Kasumi-1 (cell line): ENCODE measurements around the gene TRPV6.

ENCODE experiments used
- DNase-seq, 2 experiments: peaks; one replicate each; lab custom pipeline; 2025; lab: John Stamatoyannopoulos, UW

Gene TRPV6

DNA sequence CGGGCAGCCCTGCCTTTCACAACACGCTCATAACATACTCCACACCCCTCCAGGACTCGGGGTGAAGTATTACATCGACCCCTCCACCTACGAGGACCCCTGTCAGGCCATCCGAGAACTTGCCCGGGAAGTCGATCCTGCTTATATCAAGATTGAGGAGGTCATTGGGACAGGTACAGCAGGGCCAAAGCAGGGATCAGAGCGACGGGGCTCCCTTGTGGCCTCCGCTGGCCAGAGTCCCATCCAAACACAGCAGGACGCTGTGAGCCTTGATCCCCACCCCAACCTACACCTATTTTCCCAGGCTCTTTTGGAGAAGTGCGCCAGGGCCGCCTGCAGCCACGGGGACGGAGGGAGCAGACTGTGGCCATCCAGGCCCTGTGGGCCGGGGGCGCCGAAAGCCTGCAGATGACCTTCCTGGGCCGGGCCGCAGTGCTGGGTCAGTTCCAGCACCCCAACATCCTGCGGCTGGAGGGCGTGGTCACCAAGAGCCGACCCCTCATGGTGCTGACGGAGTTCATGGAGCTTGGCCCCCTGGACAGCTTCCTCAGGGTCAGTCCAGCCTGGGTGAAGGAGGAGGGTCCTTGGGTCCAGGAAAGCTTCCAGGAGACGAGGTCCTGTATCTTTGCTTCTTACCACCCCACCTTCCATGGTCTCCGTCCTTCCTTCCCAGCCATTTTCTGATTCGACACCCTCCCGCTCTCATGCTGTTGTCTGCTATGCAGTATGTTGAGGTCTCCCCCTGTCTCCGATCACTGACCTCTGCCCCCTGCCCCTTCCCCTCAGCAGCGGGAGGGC is 17.2 kb downstream of the TRPV6 start:
- no peak for DNase-seq

DNA sequence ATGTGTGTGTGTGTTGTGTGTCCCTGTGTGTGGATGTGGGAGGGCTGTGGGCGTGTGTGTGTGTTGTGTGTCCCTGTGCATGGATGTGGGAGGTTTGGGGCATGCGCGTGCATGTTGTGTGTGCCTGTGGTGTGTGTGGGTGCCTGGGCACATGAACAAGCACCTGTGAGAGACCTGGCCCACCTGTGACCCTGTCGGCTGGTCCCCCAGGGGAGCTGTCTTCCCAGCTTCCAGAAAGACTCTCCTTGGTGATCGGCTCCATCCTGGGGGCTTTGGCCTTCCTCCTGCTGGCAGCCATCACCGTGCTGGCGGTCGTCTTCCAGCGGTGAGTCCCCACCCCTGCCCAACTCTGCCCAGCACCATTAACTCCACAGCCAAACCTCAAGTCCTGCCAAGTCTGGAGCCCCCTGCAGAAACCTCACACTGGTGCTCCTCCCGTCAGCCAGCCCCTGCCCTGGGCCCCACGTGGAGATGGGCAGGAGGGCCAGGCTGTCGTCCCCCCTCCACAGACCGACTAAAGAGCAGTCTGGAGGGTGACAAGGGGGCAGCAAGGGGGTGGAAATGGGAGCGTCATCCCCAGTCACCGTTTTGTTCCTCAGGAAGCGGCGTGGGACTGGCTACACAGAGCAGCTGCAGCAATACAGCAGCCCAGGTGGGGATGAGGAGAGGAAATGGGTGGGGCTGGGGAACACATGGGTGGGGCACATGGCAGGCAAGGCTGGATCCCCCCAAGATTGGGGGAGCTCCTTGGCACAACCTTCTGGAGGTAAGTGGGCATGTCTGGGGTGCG is 18.0 kb downstream of the TRPV6 start:
- no peak for DNase-seq

DNA sequence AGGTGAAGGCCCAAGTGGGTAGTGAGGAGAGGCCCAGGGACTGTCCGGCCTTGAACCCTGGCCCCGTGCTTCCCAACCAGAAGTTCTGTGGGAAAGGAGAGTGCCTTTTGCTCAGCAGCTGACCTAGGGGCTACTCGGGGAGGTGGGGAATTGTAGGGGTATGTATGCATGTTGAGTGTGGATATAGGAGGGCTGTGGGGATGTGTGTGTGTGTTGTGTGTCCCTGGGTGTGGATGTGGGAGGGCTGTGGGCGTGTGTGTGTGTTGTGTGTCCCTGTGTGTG is 18.5 kb downstream of the TRPV6 start:
- DNase-seq = no peak

DNA sequence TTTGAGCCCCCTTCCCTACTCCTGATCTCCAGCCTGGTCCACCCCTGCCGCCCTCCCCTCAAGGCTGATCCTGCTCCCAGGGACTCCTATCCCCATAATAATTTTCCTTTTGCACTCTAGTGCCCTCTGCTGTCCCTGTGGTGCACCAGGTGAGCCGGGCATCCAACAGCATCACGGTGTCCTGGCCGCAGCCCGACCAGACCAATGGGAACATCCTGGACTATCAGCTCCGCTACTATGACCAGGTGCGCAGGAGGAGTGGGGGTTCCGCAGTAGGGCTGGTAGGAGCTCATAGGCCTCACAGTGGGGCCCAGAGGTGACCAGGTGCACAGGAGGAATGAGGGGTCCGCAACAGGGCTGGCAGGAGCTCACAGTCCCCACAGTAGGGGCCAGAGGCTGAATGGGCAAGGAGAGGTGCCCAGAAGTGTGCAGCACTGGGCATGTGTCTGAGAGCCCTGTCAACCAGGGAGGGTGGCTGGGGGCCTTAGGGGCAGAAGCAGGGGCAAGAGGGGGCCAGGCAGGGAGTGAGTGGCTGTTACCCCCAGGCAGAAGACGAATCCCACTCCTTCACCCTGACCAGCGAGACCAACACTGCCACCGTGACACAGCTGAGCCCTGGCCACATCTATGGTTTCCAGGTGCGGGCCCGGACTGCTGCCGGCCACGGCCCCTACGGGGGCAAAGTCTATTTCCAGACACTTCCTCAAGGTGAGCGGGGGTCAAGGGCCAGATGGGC is 19.0 kb downstream of the TRPV6 start:
- DNase-seq = peak; percentile 18 to 25

DNA sequence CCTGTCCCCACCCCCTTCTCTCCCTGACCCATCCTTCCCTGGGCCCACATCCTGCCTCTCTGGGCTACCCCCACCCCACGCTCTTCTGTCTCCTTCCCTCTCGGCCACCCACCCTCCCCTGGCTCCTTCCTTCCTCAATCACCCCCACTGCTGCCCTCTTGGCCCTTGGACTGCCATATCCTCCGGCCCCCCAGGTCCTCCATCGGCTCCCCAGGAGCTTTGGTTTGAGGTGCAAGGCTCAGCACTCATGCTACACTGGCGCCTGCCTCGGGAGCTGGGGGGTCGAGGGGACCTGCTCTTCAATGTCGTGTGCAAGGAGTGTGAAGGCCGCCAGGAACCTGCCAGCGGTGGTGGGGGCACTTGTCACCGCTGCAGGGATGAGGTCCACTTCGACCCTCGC is 19.8 kb downstream of the TRPV6 start:
- no peak for DNase-seq

DNA sequence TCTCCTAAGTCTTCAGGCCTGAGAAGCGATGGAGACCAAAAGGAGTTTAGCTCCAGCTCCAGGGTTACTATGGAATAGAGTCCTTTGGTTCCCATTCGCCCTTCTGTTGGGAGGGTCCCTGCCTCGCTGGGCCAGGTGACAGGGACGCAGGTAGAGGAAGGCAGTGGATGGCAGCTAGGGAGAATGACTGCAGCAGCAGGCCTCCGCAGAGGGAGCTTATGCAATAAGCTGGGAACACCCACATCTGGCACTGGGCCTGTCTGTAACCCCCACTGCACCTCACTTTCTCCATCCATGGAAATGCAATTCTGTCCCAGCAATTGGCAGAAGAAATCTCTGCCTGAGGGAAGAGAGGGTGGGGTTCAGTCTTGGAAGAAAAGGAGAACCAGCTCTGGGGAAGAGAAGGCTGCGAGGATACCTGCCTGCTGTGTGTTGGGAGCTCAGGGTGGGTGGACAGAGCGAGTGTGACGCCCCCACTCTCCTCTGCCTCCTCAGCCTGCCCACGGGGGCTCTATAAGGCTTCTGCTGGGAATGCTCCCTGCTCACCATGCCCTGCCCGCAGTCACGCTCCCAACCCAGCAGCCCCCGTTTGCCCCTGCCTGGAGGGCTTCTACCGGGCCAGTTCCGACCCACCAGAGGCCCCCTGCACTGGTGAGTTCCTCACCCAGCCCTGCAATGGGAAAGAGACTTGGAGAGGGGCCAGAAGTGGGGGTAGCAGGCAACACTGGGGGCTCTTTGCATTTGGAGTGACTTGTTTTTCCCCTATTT is 20.4 kb downstream of the TRPV6 start:
- no peak for DNase-seq

DNA sequence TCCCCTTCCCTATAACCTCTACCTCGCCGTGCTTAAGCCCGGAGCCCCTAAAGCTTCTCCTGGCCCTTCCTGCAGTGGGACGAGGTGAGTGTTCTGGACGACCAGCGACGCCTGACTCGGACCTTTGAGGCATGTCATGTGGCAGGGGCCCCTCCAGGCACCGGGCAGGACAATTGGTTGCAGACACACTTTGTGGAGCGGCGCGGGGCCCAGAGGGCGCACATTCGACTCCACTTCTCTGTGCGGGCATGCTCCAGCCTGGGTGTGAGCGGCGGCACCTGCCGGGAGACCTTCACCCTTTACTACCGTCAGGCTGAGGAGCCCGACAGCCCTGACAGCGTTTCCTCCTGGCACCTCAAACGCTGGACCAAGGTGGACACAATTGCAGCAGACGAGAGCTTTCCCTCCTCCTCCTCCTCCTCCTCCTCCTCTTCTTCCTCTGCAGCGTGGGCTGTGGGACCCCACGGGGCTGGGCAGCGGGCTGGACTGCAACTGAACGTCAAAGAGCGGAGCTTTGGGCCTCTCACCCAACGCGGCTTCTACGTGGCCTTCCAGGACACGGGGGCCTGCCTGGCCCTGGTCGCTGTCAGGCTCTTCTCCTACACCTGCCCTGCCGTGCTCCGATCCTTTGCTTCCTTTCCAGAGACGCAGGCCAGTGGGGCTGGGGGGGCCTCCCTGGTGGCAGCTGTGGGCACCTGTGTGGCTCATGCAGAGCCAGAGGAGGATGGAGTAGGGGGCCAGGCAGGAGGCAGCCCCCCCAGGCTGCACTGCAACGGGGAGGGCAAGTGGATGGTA is 21.5 kb downstream of the TRPV6 start:
- DNase-seq = no peak

DNA sequence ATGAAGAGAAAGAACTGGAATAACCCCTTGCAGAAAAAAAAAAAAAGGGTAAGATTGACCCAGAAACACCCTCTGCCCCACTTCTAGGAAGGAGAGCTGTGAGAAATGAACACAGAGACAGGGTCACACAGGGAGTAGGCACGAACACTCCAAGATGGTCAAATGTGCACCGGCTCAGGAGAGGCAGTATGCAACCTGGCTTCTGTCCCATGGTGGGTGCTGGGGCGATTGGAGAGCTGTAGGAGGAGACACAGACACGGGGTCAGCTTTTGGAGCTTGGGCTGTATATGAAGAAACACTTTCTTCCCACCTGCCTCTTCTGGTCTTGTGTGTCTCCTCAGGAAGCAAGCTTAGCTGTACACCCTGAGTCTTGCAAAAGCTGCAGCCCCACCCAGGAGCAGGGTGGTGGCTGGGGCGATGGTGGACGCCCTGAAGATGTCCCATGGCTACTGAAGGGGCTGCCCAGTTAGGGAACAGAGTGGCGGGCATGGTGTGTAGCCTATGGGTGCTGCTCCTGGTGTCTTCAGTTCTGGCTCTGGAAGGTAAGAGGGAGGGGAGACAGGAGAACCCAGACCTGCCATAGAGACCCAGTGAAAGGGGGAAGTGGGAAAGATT is 22.7 kb downstream of the TRPV6 start:
- DNase-seq = no peak

DNA sequence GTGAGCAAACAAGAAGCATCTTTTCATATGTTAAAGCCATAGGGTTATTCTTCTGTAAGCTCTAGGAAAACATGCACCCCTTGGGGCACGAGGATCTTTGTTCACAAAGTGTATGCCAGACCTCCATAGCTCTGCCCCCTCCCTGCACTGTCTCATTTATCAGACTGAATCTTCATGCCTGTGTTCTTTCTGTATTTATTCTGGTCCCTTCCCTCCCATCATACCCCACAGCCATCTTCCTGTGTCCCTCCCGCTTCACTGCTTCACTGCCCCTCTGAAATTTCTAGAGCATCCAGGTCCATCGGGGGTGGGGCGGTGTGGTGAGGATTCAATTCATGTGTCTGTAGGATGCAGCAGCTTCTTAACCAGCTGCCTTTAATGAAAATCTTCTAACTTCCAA is 23.2 kb downstream of the TRPV6 start:
- no peak for DNase-seq

DNA sequence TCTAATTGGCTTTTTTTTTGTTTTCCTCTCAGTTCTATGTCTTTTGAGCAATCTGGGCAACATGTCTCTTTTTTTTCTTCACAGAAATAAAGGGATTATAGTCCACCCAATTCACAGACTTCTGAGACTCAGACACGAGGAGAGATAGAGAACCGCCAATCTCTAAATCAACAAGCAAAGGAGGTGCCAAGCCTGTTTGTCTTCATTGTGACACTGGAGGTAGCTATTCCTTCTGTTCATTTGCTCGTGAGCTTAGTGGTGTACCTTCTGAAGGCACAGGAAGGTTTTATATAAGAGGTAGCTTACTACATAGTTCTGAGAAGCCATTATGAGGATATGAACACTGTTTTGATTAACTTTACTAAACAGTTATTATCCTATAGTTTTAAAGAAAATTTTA is 24.6 kb downstream of the TRPV6 start:
- no peak for DNase-seq

DNA sequence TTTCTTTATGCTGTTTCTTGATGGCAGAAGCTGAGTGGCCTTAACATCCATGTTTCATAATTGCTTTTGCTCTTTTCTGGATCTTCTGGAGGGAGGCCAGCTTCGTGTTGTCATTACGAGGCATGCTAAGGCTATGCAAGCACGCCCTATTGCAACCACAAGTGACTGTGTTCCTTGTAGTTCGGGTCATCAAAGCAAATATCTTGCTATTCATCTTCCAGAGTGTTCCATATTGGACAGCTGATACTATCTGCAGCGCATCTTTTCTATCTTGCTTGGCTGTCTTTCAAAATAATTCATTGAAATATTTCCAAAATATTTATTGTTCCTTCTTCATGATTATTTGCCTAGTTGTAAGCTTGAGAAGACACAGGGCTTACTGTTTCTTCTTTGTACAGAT is 25.7 kb downstream of the TRPV6 start:
- DNase-seq = no peak

DNA sequence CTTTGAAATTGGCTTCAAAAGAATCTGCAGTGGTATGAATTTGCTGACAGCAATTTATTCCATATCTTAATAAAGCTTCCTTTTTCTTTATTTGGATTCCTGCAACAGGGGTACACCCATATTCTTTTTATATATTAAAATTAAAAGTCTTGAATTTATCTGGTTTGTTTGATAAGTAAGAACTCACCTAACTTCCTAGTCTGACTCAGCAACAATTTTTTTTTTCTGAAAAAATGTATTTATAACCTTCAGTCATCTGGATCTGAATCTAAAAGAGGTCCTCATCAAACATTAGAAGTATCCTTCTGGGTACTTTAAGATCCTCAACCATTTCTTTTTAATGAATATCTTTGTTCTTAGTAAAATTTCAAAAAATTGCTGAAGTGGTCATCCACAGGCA is 26.1 kb downstream of the TRPV6 start:
- DNase-seq = no peak

DNA sequence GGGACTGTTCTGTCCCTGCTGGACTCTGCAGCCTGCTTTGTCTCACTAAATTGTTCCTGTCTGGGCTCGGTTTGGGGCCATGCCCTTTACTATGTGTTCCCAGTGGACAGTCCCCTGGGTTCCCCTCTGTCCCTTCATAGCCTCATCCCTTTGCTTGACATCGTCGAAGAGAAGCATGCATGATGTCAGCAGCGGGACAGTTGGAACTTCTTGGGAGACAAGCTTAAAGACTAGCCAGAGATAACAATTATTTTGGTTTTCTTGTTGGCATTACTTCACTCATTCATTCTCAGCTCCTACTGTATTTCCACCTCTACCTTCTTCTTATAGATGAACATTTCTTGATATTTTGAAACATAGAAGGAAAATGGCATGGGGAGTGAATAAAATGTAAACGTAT is 27.9 kb downstream of the TRPV6 start:
- DNase-seq = no peak

DNA sequence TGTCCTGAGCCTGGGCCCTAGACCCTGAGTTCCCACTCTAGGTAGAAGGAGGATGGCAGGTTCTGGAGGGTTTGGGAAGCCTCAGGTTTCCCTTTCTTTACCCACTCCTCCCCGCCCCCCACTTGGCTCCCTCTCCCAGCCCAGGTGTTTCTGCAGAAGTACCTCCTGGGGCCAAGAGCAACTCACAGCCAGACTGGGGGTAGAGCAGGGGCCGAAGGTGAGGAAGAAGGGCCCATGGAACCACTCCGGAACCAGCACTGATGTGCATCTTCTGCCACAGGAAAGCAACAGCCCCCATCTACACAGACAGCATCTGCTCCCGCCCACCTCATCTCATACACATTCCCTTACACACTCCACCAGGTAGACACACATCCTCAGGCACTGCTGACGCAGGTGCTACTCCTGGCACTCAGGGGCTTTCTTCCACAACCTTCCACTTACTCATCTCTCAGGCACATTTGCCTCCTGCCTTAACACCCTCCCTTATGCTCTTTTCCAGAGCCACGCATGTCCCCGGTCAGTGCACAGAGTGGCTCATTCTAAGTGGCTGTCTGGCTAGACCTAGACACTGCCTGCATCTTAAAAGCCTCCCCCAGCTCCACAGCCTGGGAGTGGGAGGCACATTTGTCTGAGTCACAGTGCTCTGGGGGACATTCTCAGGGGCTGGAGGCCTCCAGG is 28.8 kb downstream of the TRPV6 start:
- DNase-seq = no peak

DNA sequence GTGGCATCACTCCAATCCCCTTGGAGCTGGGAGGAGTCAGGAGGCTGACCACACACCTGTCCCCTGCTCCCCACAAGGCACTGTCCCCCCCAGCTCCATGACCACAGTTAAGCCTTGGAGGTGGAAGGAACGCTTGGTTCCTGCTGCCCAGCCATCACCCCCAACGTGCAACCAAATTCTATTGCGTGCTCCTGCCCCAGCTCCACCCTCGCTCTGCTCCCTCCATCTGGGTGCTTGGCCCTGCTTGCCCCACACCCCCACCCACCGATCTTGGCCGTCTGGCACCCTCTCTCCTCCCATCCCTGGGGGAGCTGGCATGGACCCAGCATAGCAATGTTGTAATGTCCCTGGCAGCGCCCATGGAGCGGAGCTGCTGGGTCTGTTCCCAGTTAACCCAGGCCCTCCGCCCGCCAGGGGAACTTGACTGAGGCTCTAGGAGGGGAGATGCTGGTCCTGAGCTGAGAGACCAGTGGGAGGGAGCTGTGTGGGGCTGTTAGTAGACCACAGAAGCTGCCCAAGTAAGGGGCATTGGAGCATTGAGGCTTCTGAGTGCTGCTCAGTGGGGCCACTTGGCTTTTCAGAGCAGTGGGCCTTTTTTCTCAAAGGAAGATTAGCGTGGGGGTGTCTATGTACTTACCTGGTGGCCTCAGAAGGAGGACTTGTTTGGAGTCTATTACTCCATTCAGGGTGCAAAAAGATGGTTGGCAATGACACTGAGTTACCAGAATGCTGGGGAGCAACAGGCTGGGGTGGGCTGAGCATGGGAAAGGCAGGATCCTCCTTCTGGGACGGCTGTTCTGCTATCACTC is 29.6 kb downstream of the TRPV6 start:
- no peak for DNase-seq

DNA sequence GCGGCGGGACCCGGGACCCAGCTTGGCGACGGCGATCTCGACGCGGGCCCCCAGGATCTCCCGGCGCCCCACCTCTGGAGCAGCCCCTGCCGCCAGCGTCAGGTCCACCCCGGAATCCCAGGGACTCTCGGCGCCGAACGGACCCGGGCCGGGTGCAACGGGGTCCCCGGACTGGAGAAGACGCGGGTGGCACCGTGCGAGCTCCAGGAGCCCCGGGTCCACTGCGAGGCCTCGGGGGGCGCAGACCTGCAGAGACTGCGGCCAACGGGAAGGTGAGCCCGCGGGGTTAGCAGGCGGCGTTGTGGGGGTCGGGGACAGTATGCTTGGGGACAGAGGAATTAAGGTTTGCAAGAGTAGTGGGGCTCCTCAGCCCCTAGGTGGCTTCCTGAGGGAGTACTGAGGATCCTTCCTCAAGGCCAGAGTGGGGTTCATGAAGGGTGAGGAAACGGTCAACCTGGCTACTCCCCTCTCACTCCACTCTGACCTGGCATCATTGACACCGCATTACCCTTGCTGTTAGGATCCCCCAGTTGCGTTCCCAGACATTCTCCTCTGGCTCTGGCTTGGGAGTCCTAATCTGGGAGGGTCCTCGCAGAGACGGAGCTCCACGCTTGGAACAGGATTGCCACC is 30.3 kb downstream of the TRPV6 start:
- DNase-seq = peak; percentile 32 to 46

DNA sequence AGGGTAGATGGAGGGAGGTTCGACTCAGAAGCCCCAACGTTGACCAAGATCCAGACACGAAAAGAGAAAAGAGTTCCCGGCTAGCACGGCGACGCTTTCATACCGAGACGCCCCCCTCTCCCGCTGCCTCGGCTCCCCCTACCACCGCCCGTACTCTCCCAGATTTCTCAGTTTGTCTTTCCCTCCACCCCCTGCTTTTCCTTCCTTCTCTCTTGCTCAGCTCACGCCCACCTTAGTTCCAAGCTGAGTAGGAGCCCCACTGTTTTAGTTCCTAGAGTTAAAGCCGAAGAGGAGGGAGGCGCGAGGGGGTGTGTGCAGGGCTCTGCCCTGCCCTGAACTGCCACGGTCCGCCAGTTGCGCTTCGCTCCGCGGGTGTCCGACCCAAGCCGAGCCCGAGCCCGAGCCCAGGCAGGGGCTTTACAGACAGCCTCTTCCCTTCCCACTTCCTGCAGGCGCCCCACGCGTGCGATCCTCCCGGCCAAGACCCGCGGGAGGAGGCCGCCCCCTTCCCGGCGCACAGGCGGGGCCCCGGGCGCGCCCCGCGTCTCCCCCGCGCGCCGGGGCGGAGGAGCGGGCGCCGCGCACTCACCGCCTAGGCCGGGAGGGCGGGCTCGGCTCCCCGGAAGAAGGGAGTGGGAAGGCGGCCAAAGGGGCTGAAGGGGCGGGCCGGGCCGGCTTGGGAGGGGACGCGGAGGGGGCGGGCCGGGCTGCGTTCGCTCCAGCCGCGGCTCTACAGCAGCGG is 31.0 kb downstream of the TRPV6 start, which contains the start of gene EPHB6:
TSS of gene EPHB6 (plus strand) at position 705 of the 742 bp plus-strand sequence. CDS start 8,152 bp downstream, outside the sequence.
- DNase-seq = peak; percentile 70 to 72

DNA sequence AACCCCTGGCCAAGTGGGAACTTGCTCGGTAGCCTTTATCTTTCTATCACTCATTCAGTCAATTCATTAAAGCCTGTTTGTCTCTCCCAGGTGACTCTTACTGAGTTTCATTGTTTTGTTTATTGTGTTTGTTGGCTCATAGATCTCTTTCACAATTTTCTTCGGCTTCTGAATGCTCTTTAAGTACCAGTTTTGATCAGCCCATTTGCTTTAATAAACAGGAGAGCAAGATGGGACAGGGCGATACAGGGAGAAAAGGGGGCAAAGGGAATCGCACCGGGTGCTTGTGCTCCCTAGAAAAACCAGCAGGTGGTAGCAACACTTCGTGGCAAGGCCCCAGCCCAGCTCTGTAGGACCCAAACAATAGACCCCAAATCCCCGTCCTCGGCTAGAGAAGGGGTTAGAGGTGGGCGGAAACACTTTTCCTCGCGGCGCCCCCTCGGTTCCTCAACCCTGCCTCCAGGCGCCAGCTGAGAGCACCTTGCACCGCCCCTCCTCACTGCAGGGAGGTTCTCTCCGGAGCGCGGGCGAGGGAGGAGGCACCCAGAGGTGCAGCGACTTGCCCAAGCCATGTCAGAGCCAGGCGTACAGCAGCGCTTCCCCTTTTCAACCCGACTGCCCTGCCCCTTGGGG is 31.7 kb downstream of the TRPV6 start:
- peak; percentile 90 to 91 for DNase-seq
